HG03135 (cell line): ENCODE data around the gene WFDC10B.
"Not testable (repeated sequence)": the region's sequence is repeated elsewhere in the genome, so short reads cannot be mapped to it uniquely, and the experiment has no call there.

Source experiments
- ATAC-seq: cut with Tn5 transposase; IDR thresholded peaks from one replicate; pipeline ENCODE4 v1.9.1; 2021; ENCODE audit warnings: mild to moderate bottlenecking, moderate library complexity; ENCODE audit not compliant: unreplicated experiment

Gene WFDC10B

DNA sequence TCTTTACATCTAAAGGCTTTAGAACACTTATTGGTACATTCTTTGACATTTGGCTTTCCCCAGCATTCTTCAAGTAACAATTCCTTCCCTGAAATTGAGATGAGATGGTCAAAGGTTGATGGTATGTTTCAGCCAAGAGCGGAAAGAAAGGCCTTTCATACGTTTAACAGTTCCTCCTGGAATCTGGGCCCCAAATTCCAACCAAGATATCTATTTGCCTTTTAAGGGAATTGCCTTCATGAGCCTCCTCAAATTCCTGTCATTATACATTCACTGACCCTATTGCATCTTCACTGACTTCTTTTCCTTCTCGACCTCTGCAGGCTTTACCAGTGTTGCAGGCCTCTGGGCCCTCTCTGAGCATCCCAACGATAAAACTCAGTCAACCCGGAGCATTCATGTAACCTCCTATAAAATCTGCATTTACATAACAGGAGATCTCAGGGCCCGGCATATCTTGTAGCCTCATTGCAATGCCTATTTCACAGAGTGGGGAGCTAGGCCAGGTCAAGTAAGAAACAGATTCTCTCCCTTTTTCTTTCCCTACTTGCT is 55.4 kb downstream of the WFDC10B start:
- ATAC-seq = no peak

DNA sequence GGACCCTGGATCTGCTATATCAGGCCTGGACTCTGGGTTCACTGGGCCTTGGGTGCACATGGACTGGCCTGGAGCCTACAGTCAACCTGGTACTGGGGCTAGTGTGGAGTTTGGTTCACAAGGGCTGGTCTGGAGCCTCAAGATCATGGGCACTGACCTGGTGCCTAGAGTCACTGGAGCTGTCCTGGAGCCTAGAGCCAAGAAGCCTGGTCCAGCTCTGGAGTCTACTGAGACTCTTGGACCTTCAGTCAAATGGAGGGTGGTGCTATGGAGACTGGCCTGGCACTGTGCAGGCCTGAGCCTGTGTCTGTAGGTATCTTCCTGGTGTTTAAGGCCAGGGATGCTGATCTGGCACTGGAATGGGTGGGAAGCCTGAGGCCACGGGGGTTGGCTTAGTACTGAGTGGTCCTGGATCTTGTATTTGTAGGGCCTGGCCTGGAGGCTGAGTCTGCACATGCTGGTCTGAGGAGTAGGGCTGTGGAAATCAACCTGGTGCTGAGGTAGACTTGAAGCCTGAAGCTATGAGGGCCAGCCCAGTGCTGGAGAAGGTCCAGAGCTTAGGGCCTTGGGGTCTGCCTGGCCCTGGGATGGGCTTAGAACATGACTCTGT is 57.3 kb downstream of the WFDC10B start:
- ATAC-seq = no peak

DNA sequence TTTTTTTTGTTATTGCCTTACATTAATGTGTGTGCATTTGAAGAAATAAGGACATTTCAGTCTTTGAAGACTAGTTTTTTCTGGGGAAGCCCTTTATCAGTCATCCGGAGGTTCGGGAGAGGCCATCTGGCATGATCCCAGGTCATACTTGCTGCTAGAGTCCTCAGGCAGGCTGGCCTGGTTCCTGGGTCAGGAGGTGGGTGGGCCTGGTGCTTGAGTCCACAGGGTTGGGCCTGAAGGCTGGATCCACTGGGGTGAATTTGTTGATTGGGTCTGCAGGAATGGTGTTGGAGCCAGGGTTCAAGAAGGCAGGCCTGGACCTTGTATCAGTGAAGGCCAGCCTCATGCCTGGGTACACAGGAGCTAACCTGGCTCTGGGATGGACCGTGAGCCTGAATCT is 57.9 kb downstream of the WFDC10B start:
- ATAC-seq = no peak

DNA sequence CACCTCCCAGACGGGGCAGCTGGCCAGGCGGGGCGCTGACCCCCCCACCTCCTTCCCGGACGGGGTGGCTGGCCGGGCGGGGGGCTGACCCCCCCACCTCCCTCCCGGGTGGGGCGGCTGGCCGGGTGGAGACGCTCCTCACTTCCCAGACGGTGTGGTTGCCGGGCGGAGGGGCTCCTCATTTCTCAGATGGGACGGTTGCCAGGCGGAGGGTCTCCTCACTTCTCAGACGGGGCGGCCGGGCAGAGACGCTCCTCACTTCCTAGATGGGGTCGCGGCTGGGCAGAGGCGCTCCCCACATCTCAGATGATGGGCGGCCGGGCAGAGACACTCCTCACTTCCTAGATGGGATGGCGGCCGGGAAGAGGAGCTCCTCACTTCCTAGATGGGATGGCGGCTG is 59.0 kb downstream of the WFDC10B start:
- ATAC-seq = not testable (repeated sequence)

DNA sequence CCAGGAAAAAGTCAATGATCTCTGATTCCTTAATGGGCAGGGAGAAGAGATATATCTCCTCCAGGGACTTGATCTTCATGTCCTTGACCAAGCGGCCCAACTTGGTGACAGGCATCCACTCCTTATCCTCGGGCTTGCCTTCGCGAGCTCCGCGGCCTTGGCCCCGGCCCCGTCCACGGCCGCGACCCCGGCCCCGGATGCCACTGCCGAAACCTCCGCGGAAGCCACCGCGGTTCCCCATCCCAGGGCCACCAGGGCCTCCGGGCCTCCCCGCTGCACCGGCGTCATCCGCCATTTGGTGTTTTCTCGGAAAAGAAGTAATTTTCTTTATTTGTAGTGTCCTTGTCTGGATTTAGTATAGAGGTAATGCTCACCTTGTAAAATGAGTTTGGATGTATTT is 63.7 kb downstream of the WFDC10B start:
- not testable (repeated sequence) for ATAC-seq

- no peak for ATAC-seq
Measured at GRCh38 chr20:45639687-45640086, 65.1 kb downstream of the WFDC10B start.

DNA sequence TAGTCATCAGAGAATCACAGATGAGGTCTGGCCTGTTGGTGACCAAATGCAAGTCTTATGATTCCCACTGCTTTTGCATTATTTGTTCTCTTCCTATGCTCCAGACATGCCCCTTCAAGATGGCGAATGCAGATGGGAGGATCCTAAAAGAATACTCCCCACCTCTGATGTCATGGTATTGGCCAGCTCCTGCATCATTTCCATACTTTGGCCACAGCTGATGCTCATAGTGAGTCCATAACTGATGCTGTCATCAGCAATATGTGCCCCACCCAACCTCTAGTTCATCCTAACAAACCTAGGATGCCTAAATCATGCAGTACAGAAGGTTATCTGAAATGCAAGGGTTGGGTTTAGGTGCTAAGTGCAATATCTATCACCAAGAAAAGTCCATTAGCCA is 68.3 kb downstream of the WFDC10B start:
- ATAC-seq = no peak
